GM13977 (cell line): Measurements from ENCODE around the gene TAF10.

Source experiments
- DNase-seq: peaks from one replicate; pipeline ENCODE4 v3.0.0; 2012; ENCODE audit warnings: low spot score
- in situ Hi-C: fragments of 300-500 bp; cut with MboI; formaldehyde crosslinking; loops from one replicate; pipeline ENCODE4 v1.12.0; 2022; ENCODE audit warnings: low sequenced_read_pairs, low pct_unique_long_range_greater_than_20kb, mixed read lengths, inconsistent platforms; ENCODE audit not compliant: unreplicated experiment
- TF ChIP-seq, protein P1 (sequence below): IDR thresholded peaks from 2 replicates; pipeline ENCODE4 v1.5.1; 2012; ENCODE audit warnings: mild to moderate bottlenecking, control low read depth; ENCODE audit not compliant: insufficient read depth; ENCODE audit errors: extremely low read depth, missing control alignments

Gene TAF10

GRCh38 chr11:6572215-6572614, 39.8 kb downstream of the TAF10 start:
- in situ Hi-C loops: no loop called here
- TF ChIP-seq, protein P1, sequence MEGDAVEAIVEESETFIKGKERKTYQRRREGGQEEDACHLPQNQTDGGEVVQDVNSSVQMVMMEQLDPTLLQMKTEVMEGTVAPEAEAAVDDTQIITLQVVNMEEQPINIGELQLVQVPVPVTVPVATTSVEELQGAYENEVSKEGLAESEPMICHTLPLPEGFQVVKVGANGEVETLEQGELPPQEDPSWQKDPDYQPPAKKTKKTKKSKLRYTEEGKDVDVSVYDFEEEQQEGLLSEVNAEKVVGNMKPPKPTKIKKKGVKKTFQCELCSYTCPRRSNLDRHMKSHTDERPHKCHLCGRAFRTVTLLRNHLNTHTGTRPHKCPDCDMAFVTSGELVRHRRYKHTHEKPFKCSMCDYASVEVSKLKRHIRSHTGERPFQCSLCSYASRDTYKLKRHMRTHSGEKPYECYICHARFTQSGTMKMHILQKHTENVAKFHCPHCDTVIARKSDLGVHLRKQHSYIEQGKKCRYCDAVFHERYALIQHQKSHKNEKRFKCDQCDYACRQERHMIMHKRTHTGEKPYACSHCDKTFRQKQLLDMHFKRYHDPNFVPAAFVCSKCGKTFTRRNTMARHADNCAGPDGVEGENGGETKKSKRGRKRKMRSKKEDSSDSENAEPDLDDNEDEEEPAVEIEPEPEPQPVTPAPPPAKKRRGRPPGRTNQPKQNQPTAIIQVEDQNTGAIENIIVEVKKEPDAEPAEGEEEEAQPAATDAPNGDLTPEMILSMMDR: no peak
- no peak for DNase-seq

DNA sequence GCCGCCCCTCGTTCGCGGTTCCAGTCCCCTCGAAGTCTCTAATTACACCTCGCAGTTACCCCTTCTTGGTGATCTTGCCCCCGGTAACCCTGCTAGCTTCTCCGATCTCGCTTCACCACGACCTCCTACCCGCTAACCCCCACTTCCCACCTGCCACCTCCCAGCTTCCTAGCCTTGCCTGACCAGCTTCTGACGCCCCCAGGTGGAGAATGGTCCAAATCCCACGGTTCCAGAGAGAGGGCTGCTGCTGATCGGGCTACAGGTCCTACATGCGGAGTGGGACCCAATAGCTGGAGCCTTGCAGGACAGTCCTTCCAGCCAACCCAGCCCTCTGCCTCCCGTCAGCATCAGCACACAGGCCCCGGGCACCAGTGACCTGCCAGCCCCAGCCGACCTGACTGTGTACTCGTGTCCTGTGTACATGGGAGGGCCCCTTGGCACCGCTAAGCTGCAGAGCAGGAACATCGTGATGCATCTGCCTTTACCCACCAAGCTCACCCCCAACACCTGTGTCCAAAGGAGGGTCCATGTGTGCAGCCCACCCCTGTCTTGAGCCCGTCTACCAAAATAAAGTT, 40.5 kb downstream of the TAF10 start:
- TF ChIP-seq, protein P1: no peak
- in situ Hi-C loops: no loop called here

GRCh38 chr11:6570691-6571427, 41.2 kb downstream of the TAF10 start:
- TF ChIP-seq, protein P1: no peak
- in situ Hi-C loops: no loop called here
- peak; percentile 5 for DNase-seq

More for the DNA sequence above, 40.5 kb downstream of the TAF10 start:
- no peak for DNase-seq

- in situ Hi-C loops: no loop called here
- DNase-seq: no peak
Observed at GRCh38 chr11:6569706-6570105, 42.3 kb downstream of the TAF10 start.

DNA sequence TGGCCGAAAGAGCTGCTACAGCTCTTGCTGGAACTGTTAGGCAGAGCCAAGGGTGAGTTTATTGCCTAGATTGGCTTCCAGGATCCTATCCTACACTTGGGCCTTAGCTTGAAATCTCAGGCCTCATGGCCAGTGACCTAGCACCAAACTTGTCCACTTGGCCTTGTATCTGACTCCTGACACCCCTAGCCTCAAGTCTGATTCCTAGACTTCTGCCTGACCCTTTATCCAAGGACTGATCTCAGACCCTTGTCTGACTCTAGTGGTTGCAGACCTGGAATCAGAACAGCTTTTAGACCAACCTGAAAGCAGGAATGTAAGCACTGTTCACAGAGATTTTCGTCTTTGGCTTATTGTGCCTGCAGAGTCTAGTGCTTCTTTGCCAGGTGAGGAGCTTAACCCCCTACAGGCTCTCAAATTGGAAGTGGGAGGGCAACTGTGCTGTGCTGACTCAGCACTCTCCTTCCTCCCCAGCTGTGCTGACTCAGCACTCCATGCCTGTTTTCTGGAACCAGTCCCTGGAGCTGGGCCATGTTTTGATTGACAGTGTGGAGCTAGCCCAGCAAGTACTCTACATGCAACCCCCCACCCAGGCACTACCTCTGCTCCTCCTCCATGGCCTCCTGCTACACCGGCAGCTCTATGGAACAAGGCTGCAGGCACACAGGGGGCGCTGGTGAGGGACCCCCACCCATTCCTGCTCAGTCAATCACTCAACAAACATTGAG, 43.7 kb downstream of the TAF10 start:
- in situ Hi-C loops: no loop called here
- TF ChIP-seq, protein P1: no peak
- peak; percentile 21 for DNase-seq

More at GRCh38 chr11:6569706-6570105, 42.3 kb downstream of the TAF10 start:
- TF ChIP-seq, protein P1: no peak

DNA sequence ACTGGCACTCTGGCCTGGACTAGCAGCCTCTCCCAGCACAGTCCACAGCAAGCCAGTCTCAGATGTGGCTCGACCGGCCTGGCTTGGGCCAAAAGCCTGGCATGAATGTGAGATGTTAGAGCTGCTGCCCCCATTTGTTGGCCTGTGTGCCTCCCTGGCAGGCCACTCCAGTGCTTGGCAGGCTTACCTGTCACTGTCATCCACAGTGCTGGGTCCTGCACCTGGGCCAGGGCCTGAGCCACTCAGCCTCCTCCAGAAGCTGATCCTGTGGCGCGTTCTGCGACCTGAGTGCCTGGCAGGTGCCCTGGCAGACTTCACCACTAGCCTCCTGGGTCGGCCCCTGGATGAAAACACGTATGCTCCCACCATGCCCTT, 44.7 kb downstream of the TAF10 start:
- DNase-seq: peak; percentile 14
- TF ChIP-seq, protein P1: no peak
- in situ Hi-C loops: no loop called here
